Large intestine (tissue), 3 donors: ENCODE measurements around the gene RAD9B. TPM values are rescaled to one million over a fixed set of nuclear protein-coding genes. Genes with fewer than 3 reads are reported as not detected.
A peak's percentile ranks its signal among the peaks of the same experiment; 100 is the strongest.
"Not testable (repeated sequence)": the region's sequence is repeated elsewhere in the genome, so short reads cannot be mapped to it uniquely, and the experiment has no call there.

Source experiments
- DNase-seq, 2 donors: peaks; one replicate each; pipeline versions ENCODE4 v3.0.0 to v3.0.0-alpha.2; 2013
- H3K27ac ChIP-seq: one replicate; pipeline ENCODE4 v1.5.1; 2013; ENCODE audit warnings: low read length
- H3K27me3 ChIP-seq: 2 replicates; pipeline ENCODE4 v1.6.1; 2013; ENCODE audit warnings: low read length; ENCODE audit not compliant: control insufficient read depth, insufficient read depth
- H3K36me3 ChIP-seq: 2 replicates; pipeline ENCODE4 v1.6.1; 2013; ENCODE audit warnings: low read length; ENCODE audit not compliant: control insufficient read depth, insufficient read depth
- H3K4me1 ChIP-seq: one replicate; pipeline ENCODE4 v1.6.1; 2013; ENCODE audit warnings: low read length; ENCODE audit not compliant: control insufficient read depth, insufficient read depth
- H3K4me3 ChIP-seq: one replicate; pipeline ENCODE4 v1.5.1; 2013; ENCODE audit warnings: low read length
- H3K9me3 ChIP-seq: one replicate; pipeline ENCODE4 v1.6.1; 2013; ENCODE audit warnings: mild to moderate bottlenecking, low read depth, low read length, moderate library complexity; ENCODE audit not compliant: control insufficient read depth
- WGBS: methylation state at CpG from one replicate; pipeline ENCODE4 v1.1.5; 2013; ENCODE audit warnings: low lambda C conversion rate; ENCODE audit not compliant: insufficient coverage; 5-methylcytosine and 5-hydroxymethylcytosine counted together
- polyA plus RNA-seq: library from polyadenylated mRNA; unstranded; fragments of 120-200 nt; gene quantifications from one replicate; pipeline ENCODE4 v1.2.1, GENCODE V29; 2013

Gene RAD9B
- polyA plus RNA-seq, 1 donor: 0.49 TPM

DNA sequence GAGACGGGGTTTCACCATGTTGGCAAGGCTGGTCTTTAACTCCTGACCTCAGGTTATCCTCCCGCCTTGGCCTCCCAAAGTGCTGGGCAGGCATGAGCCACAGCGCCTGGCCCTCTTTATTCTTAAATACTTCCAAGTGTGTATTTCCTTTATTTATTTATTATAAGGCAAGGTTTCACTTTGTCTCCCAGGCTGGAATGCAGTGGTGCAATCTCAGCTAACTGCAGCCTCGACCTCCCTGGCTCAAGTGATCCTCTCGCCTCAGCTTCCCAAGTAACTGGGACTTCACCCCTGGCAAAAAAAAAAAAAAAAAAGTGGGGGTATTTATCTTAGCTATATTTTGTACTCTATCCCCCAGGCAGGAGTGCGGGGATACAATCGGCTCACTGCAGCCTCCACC is 26.7 kb upstream of the RAD9B start:
- no peaks in the 10 kb centered on the region for H3K36me3 ChIP-seq
- H3K27me3 ChIP-seq: no peaks in the 10 kb centered on the region
- no peak overlapping the region for H3K4me3 ChIP-seq
- H3K27ac ChIP-seq: no peak overlapping the region
- H3K4me1 ChIP-seq: no peaks in the 10 kb centered on the region
- no peak for DNase-seq
- no peaks in the 10 kb centered on the region for H3K9me3 ChIP-seq
- no CpG with 5 or more reads among the region's 7 CpGs for WGBS

DNA sequence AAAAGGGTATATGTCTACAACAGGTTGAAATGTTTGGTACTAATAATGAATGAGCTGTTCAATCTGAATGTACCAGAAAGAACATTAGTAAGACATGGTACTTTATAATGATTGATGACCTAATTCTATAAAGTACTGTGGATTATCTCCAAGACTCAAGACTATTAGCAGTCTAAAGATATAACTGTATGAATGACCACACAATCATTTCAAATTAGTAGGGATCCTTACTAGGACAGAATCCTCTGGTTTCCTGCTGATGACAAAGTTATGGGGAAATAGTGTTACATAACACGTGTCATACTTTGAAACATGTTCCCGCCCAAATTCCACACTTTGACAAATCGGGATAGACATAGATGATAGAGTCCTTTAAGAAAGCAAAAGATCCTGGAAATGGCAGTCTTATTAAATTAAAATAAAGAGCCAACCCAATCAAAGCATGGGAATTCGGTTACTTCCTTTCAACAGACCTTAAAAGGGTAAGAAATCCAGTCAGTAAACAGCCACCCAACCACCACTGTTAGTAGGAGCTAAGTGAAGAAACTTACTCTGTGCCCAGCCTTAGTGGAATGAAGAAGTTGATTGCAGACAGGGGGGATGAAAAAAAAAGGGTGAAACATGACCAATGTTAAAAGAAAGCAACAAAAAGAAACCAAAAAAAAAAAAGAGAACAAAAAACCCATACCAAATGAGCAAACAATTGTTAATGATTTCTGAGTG is 3.0 kb upstream of the RAD9B start:
- Histone ChIP-seq H3K36me3 (peaks cover 19% of the 10 kb centered on the region), H3K4me3 (no peak overlapping the region), H3K4me1 (peaks cover 3% of the 10 kb centered on the region), H3K27me3 (no peaks in the 10 kb centered on the region), H3K9me3 (no peaks in the 10 kb centered on the region), H3K27ac (no peak overlapping the region)
- WGBS: no CpG with 5 or more reads among the region's 4 CpGs
- peak in 1 of 2 donors; percentile 28 for DNase-seq

DNA sequence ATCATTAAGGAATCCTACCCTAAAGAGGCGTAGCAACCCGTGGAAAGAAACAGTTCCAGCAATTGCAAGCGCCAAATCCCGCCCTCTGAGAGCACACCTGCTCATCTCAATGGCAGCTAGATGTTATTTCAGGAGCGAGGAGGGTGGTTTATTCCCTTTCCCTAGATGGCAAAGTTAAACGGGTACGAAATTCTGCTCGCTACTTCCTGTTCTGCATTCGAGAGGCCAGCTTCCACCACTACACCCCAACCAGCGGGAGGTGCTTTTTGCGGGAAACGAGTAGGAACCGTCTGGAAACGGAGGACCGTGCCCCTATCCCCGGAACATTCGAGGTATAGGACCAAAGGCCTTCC is 756 bp upstream of the RAD9B start:
- H3K9me3 ChIP-seq: no peaks in the 10 kb centered on the region
- peaks cover 2% of the 10 kb centered on the region for H3K36me3 ChIP-seq
- peaks cover 3% of the 10 kb centered on the region for H3K4me1 ChIP-seq
- H3K27me3 ChIP-seq: no peaks in the 10 kb centered on the region
- DNase-seq: peak in 1 of 2 donors; percentile 26
- H3K27ac ChIP-seq: peak overlapping the region; percentile 82
- H3K4me3 ChIP-seq: peak overlapping the region; percentile 68
- no CpG with 5 or more reads among the region's 17 CpGs for WGBS

DNA sequence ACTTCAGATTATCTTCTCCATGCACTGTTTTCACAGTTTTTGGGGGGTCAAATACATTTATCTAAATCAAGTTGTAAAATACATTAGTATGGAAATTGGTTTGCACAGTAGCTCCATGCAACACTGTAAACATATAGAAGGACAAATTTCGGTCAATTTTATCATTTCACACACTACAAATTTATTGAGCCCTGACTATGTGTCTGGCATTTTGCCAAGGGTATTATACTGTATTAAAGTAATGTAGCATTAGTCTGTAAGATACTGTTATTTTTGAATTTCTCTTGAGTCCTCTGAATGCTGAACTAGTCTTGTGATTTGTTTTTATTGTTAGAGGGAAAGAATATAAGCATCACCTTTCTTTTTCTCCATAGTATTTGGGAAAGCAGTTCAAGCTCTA is 1.3 kb downstream of the RAD9B start:
- no CpG with 5 or more reads among the region's 1 CpG for WGBS
- no peak for DNase-seq
- H3K36me3 ChIP-seq: no peaks in the 10 kb centered on the region
- H3K9me3 ChIP-seq: no peaks in the 10 kb centered on the region
- no peak overlapping the region for H3K27ac ChIP-seq
- H3K4me3 ChIP-seq: no peak overlapping the region
- peaks cover 3% of the 10 kb centered on the region for H3K4me1 ChIP-seq
- no peaks in the 10 kb centered on the region for H3K27me3 ChIP-seq

DNA sequence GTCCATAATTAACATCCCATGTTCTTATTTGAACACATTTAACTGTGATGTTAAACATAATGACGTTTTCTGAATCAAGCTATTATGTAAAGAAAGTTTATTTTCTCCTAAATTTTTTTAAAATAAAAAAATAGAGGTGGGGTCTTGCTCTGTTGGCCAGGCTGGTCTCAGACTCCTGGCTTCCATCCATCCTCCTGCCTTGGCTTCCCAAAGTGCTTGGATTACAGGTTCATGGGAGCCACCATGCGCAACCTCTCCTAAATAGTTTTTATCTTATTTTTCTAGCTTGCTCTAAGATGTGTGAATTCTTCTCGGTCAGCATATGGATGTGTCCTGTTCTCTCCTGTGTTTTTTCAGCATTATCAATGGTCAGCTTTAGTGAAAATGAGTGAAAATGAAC is 3.2 kb downstream of the RAD9B start:
- DNase-seq: no peak
- H3K4me1 ChIP-seq: peaks cover 3% of the 10 kb centered on the region
- H3K36me3 ChIP-seq: no peaks in the 10 kb centered on the region
- H3K4me3 ChIP-seq: no peak overlapping the region
- no peaks in the 10 kb centered on the region for H3K9me3 ChIP-seq
- H3K27ac ChIP-seq: no peak overlapping the region
- 100% methylated on average over 1 of the region's 3 CpGs for WGBS
- no peaks in the 10 kb centered on the region for H3K27me3 ChIP-seq

DNA sequence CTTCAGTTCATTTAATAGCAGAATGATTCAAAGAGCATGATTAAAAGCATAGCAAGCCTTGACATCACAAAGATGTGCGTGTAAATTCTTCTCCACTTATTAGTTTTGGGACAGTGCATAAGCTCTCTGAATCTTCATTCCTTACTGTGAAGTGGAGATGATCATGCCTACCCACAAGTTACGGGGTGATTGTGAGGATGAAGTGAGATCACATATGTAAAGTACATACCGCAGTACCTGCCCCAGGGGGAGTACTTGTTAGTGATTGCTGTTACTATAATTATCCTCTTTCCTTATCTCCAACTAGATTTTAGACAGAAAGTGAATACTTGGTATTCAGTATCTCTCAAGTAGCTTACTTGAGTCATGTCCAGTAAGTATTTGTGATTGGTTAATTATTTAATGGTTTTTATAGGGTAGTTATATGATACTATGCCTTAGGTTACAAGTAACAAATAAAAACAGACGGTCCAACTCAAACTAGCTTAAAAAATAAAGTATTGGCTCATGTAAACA is 6.0 kb downstream of the RAD9B start:
- Histone ChIP-seq H3K4me1 (no peaks in the 10 kb centered on the region), H3K9me3 (no peaks in the 10 kb centered on the region), H3K27me3 (no peaks in the 10 kb centered on the region), H3K36me3 (no peaks in the 10 kb centered on the region), H3K27ac (no peak overlapping the region), H3K4me3 (no peak overlapping the region)
- no CpG with 5 or more reads among the region's 4 CpGs for WGBS
- no peak for DNase-seq

DNA sequence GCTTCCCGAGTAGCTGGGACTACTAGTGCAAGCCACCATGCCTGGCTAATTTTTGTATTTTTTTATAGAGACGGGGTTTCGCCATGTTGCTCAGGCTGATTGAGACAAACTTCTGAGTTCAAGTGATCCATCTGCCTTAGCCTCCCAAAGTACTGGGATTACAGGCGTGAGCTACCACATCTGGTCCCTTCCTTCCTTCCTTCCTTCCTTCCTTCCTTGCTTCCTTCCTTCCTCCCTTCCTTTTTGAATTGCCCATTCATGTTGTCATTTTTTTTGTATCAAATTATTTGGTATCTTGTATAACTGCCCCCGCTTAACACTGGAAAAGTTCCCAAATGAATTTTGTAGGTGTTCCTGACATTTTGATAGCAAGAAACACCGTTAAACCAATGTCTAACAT is 11.7 kb downstream of the RAD9B start:
- DNase-seq: no peak
- WGBS: 84% methylated on average over 3 of the region's 6 CpGs
- no peak overlapping the region for H3K4me3 ChIP-seq
- H3K36me3 ChIP-seq: no peaks in the 10 kb centered on the region
- H3K4me1 ChIP-seq: no peaks in the 10 kb centered on the region
- no peaks in the 10 kb centered on the region for H3K9me3 ChIP-seq
- no peak overlapping the region for H3K27ac ChIP-seq
- H3K27me3 ChIP-seq: no peaks in the 10 kb centered on the region

DNA sequence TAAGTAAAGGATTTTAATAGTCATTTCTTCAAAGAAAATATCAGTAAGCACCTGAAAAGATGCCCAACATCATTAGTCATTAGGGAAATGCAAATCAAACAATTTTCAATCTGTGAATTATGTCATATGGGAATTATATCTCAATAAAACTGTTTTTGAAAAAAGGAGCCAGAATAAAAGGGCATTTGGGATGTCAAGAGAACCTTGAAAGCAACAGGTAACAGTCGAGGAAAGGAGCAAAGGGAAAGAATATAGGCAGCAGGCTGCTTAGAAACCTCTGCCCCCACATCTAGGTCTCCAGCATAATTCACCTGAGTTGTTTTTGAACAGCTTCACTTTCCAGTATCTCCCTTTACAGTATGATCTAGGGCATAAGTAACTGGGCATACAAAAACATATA is 12.2 kb downstream of the RAD9B start:
- Histone ChIP-seq H3K4me1 (no peaks in the 10 kb centered on the region), H3K36me3 (no peaks in the 10 kb centered on the region), H3K4me3 (no peak overlapping the region), H3K27me3 (no peaks in the 10 kb centered on the region), H3K27ac (no peak overlapping the region), H3K9me3 (no peaks in the 10 kb centered on the region)
- no CpG with 5 or more reads among the region's 1 CpG for WGBS
- no peak for DNase-seq

DNA sequence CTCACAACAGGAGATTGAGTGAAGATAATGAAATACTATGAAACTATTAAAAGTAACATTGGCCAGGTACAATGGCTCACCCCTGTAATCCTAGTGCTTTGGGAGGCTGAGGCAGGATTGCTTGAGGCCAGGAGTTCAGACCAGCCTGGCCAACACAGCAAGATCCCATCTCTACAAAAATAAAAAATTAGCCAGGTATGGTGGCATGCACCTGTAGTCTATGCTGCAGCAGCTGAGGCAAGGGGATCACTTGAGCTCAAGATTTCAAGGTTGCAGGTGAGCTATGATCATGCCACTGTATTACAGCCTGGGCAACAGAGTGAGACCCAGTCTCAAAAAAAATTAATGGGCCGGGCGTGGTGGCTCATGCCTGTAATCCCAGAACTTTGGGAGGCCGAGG is 14.9 kb downstream of the RAD9B start:
- Histone ChIP-seq H3K4me1 (no peaks in the 10 kb centered on the region), H3K27me3 (no peaks in the 10 kb centered on the region), H3K4me3 (no peak overlapping the region), H3K9me3 (no peaks in the 10 kb centered on the region), H3K36me3 (no peaks in the 10 kb centered on the region), H3K27ac (no peak overlapping the region)
- WGBS: no CpG with 5 or more reads among the region's 3 CpGs
- DNase-seq: no peak

DNA sequence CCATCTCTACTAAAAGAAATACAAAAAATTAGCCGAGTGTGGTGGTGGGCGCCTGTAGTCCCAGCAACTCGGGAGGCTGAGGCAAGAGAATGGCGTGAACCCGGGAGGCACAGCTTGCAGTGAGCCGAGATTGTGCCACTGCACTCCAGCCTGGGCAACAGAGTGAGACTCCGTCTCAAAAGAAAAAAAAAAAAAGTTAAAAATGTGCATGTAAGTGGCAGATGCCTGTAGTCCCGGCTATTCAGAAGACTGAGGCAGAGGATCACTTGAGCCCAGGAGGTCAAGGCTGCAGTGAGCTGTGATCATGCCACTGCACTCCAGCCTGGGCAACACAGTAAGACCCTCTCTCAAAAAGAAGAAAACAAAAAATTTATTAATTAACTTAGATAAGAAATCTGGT is 15.9 kb downstream of the RAD9B start:
- H3K4me3 ChIP-seq, H3K27ac ChIP-seq, H3K9me3 ChIP-seq, H3K27me3 ChIP-seq, DNase-seq, H3K36me3 ChIP-seq, H3K4me1 ChIP-seq: not testable (repeated sequence)
- no CpG with 5 or more reads among the region's 8 CpGs for WGBS
